GM19239 (cell line): ENCODE data around the gene FAM234A.

Experiments used
- DNase-seq: peaks from one replicate; pipeline ENCODE4 v3.0.0; 2011; ENCODE audit warnings: low spot score; ENCODE audit not compliant: insufficient read length
- FAIRE-seq: peaks from 2 replicates; lab custom pipeline; 2011; peaks lifted over from hg19 to GRCh38; lab: Jason Lieb, UNC

FAM234A gene

DNA sequence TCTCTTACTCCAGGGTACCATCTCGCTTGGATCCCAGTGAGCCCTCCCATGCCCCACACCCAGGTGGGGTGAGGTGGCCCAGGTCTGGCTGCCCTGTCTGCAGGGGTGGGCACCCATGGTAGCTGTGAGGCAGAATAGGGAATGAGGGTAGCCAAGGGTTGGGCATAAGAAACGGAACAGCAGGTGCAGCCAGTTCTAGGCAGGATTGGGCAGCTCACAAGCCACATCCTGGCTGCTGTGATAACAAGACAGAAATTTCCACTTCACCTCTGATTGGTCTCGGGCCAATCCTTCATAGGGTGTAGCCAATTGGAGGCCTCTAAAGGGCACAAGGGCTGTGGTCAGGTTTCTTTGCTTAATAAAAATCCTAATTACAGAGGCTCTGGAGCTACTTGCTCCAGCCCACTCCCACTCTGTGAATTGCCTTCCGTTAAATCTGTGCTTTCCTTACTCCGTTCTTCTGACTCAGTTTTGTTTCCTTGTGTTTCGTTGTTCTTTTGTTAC is 44.3 kb downstream of the FAM234A start:
- no peak for DNase-seq

GRCh38 chr16:279531-279930 is 44.9 kb downstream of the FAM234A start:
- DNase-seq (no peak), FAIRE-seq (no peak)

More for the DNA sequence above, 44.3 kb downstream of the FAM234A start:
- no peak for FAIRE-seq

GRCh38 chr16:280005-280460 is 45.4 kb downstream of the FAM234A start:
- DNase-seq (no peak), FAIRE-seq (no peak)

- no peak for DNase-seq
- FAIRE-seq: no peak
Observed at GRCh38 chr16:280552-280951, 45.9 kb downstream of the FAM234A start, which contains the start of gene ARHGDIG. Gene ARHGDIG, plus strand, starts transcription at chr16:280591. Its CDS starts 90 bp downstream, at chr16:280681.

DNA sequence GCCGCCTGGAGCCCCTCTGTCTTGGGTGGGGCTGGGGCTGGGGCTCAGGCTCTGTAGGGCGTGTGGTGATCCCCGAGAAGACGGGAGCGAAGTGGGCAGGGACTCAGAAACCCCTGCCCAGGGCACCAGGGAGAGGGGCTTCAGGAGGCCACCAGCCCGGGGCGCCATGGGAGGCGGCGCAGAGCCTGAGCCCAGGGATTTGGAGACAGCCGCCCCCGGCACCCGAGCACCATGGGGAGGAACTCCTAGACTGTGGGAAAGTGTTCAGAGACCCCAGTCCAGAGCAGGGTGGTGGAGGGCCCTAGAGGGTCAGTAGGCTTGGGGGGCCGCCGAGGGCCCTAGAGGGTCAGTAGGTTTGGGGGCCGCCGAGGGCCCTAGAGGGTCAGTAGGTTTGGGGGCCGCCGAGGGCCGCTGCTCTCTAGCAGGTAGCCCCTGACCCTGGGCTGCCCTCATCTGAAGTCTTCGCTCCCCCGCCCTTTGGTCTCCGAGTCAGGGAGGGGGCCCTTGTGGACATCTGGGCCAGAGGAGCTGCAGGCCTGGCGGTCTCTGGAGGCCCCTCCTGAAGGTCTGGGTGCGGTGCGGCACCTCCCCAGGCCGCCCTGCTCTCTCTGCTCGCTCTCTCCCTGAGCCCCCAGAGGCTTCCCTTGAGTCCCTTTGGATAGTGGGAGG is 46.5 kb downstream of the FAM234A start:
- DNase-seq: no peak
- FAIRE-seq: no peak

DNA sequence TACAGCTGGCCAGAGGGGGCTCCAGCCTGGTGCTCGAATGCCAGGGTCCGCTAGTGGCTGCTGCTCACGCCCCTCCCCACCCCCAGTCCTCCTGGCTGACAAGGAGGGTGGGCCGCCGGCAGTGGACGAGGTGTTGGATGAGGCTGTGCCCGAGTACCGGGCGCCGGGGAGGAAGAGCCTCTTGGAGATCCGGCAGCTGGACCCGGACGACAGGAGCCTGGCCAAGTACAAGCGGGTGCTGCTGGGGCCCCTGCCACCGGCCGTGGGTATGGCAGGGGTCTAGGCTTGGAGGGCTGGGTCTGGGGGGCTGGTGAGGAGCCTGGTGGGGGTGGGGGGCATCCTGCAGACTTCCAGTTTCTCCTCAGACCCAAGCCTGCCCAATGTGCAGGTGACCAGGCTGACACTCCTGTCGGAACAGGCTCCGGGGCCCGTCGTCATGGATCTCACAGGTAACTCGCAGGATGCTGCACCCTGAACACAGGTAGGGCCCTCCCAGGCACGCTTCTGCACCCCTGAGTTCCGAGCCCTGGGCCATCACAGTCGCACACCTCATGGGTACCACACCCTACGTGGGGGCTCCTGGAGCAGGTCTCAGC is 47.1 kb downstream of the FAM234A start:
- DNase-seq (no peak), FAIRE-seq (no peak)

GRCh38 chr16:282491-282890 is 47.9 kb downstream of the FAM234A start:
- DNase-seq: no peak
- no peak for FAIRE-seq

- DNase-seq: no peak
- no peak for FAIRE-seq
Observed at GRCh38 chr16:283033-283805, 48.6 kb downstream of the FAM234A start, which contains the start of gene PDIA2. Gene PDIA2, plus strand, starts transcription at chr16:283164. Its CDS starts 6 bp downstream, at chr16:283170.

- DNase-seq (no peak), FAIRE-seq (no peak)
Observed at GRCh38 chr16:284204-285120, 49.8 kb downstream of the FAM234A start.

DNA sequence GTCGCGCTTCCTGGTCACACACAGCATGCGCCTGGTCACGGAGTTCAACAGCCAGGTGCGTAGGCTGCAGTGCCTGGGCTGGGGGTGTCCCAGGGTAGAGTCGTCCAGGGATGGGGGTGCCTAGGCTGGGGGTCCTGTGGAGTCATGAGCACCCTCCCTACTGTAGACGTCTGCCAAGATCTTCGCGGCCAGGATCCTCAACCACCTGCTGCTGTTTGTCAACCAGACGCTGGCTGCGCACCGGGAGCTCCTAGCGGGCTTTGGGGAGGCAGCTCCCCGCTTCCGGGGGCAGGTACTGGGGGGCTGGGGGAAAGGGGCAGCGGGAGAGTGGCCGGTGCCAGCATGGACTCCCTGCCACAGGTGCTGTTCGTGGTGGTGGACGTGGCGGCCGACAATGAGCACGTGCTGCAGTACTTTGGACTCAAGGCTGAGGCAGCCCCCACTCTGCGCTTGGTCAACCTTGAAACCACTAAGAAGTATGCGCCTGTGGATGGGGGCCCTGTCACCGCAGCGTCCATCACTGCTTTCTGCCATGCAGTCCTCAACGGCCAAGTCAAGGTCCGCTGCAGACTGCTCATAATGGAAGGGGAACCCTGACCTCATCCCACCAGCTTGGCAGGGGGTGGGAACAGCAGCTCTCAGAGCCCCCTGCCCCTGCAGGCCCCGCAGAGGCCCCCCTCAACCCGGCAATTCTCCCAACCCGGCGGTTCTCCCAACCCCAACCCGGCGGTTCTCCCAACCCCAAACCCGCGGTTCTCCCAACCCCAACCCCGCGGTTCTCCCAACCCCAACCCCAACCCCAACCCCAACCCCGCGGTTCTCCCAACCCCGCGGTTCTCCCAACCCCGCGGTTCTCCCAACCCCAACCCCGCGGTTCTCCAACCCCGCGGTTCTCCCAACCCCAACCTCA is 50.8 kb downstream of the FAM234A start:
- DNase-seq (no peak), FAIRE-seq (no peak)

DNA sequence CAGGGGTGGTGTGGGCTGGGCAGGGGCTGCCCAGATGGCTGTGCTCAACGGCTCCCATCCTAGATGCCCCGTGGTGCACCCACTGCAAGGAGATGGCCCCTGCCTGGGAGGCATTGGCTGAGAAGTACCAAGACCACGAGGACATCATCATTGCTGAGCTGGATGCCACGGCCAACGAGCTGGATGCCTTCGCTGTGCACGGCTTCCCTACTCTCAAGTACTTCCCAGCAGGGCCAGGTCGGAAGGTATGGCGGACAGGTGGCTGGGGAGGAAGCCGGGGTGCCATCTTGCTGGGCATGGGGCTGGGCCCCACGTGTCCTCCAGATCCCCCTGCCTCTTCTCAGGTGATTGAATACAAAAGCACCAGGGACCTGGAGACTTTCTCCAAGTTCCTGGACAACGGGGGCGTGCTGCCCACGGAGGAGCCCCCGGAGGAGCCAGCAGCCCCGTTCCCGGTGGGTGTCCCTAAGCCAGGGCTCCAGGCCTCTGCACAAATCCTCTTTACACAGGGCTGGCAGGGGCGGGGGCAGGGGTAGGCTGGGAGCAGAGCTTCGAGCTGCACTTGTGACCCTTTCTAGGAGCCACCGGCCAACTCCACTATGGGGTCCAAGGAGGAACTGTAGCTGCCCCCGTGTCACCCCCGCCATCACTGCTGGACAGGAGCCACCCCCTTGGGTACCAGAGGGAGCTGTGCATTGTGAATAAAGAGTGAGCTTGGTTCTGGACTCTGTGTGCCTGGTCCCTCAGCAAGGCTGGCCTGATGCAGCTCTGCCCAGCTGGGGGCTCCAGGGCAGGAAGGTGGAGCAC is 52.1 kb downstream of the FAM234A start:
- no peak for FAIRE-seq

DNA sequence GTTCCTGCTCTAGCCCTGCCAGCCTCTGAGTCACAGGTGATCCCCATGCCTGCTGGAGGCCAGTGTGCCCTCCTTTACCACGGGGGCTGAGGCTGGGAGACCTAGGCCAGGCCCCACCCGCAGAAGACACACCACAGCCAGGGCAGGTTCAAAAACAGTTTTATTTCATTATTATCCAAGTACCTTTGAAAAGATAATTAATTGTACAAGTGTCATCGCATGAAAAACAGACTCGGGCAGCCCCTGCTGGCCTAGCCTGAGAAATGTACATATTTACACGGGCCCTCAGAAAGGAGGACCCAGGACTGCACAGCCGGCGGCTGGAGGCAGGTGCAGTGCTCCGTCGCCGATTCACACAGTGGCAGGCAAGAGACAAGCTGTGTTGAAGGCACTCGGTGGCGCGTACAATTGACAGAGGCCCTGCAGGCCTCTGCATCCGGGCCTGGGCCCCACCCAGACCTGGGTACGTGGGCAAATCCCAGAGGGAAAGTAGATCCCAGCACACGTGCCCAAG is 52.7 kb downstream of the FAM234A start:
- no peak for DNase-seq
- no peak for FAIRE-seq

More for the DNA sequence above, 52.1 kb downstream of the FAM234A start:
- no peak for DNase-seq

DNA sequence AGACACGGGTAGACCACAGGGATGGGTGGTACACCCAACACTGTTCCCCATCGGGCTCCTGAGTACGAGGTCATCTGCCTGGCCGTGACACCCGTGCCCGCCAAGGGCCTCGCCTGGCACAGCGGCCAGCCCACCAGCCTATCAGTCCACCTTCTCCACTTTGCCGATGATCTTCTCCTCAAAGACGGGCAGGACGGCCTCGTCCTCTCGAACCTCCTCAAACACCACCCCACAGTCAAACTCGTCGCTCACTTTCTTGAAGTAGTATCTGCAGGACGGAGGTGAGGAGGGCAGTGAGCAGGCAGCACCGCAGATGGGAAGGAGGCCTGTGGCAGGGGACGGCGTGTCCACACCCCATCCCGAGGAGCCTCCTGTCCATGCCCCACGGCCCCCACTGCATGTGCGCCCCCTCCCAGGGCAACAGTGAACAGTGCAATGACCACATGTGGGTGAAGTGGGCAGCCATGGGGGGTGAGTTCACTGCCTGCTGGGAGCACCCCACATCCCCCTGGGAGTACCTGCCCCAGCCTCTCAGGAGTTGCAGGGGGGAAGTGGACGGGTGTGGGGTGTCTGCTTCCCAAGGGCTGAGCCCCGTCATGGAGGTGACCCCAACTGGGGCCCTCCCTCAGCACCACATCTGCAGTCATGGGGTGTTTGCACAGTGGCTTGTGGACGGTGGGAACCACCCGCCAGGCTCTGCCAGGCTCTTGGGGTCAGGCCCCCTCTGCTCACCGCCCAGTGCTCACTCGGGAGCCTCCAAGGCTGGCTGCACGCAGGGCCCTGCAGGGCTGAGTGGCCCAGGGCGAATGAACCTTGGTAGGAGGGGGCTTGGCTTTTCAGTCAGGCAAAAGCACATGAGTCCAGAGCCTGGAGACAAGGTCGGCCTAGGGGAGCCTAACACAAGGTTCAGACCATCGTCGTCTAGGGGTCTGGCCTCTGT is 53.6 kb downstream of the FAM234A start:
- DNase-seq: no peak
- FAIRE-seq: no peak

GRCh38 chr16:289395-289997 is 54.9 kb downstream of the FAM234A start:
- FAIRE-seq: no peak

GRCh38 chr16:290015-290680 is 55.5 kb downstream of the FAM234A start:
- no peak for DNase-seq
- FAIRE-seq: no peak

More at GRCh38 chr16:289395-289997, 54.9 kb downstream of the FAM234A start:
- no peak for DNase-seq
